ENCODE results near the gene EIF5AL1. TPM values are rescaled to one million over a fixed set of nuclear protein-coding genes. Genes with fewer than 3 reads are reported as not detected.

EIF5AL1 gene
- total and polyA plus RNA-seq, 10 of the 15 experiments (the other 5 are each of a cell fraction or from before 2014, with no cell fraction given) = 0.02 to 8.3 (median 0.45) TPM; not detected in 1

GRCh38 chr10:79495791-79496190, 16.5 kb upstream of the EIF5AL1 start:
- BruUV-seq (replicated peaks) = no TSS peak
- no peak for FAIRE-seq
- Histone ChIP-seq H3K79me2 (ENCODE audit: control insufficient read depth, insufficient read depth, low read length) (no peaks in the 10 kb centered on the region), H3K36me3 (ENCODE audit: control insufficient read depth in 2 of 2, insufficient read depth in 2 of 2, low read length in 1 of 2) (no peaks in the 10 kb centered on the region), H3K4me1 (ENCODE audit: control insufficient read depth, insufficient read depth, low read length) (peaks cover 3% of the 10 kb centered on the region), H2AFZ (ENCODE audit: control insufficient read depth, low read depth, low read length) (no peak overlapping the region), H3K9ac (ENCODE audit: control insufficient read depth, insufficient read depth, low read length) (no peak overlapping the region), H3K27me3 (replicated peaks in 1 of 2; ENCODE audit: control insufficient read depth in 2 of 2, insufficient read depth in 2 of 2, low read length in 1 of 2) (peaks cover 3 to 6% of the 10 kb centered on the region in 2 experiments; a peak in 3 of 4 replicates), H3K27ac (ENCODE audit: control insufficient read depth, insufficient read depth) (no peak overlapping the region), H4K20me1 (ENCODE audit: control insufficient read depth, insufficient read depth) (no peaks in the 10 kb centered on the region), H3K4me2 (ENCODE audit: control insufficient read depth, insufficient read depth) (no peak overlapping the region), H3K9me3 (replicated peaks; ENCODE audit: control insufficient read depth, insufficient read depth, low read length) (no peaks in the 10 kb centered on the region), H3K4me3 (no peak overlapping the region)
- ChIA-PET CTCF (interaction anchor here (0.6 to 2.0 kb wide), 2 partner anchors 8 to 10 kb away, joined by 3 to 6 read pairs; no protein-coding TSS in a partner anchor), SMC1A (ENCODE audit: uncharacterized antibody, unreplicated experiment) (interaction anchor here (0.6 to 1.4 kb wide), 2 partner anchors 121 to 635 kb away, joined by 3 to 4 read pairs; no protein-coding TSS in a partner anchor), RAD21 (ENCODE audit: unreplicated experiment) (no interaction called here), POLR2A (interaction anchor here (0.7 kb wide), 1 partner anchor 433 kb away, joined by 4 read pairs; no protein-coding TSS in a partner anchor)
- WGBS (ENCODE audit: insufficient coverage, insufficient replicate concordance, low lambda C conversion rate, missing lambda C conversion rate) = 11% methylated on average over 3 of the region's 6 CpGs
- TF ChIP-seq, protein P1, sequence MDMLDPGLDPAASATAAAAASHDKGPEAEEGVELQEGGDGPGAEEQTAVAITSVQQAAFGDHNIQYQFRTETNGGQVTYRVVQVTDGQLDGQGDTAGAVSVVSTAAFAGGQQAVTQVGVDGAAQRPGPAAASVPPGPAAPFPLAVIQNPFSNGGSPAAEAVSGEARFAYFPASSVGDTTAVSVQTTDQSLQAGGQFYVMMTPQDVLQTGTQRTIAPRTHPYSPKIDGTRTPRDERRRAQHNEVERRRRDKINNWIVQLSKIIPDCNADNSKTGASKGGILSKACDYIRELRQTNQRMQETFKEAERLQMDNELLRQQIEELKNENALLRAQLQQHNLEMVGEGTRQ (IDR thresholded peaks at IDR 0.05; ENCODE audit: borderline replicate concordance, low read depth, low read length) = no peak
- TF ChIP-seq BMI1 (IDR thresholded peaks at IDR 0.05; ENCODE audit: borderline replicate concordance) (no peak), ETV6 (conservative IDR thresholded peaks at IDR 0.05 in 1 of 2, IDR thresholded peaks at IDR 0.05 in 1 of 2; ENCODE audit: borderline replicate concordance in 1 of 2, low read depth in 1 of 2) (no peak), NR2C2 (IDR thresholded peaks at IDR 0.05; ENCODE audit: borderline replicate concordance, control insufficient read depth, insufficient read length, low read depth) (no peak), RFX5 (IDR thresholded peaks at IDR 0.05; ENCODE audit: low read depth, low read length) (no peak), ELK1 (IDR thresholded peaks at IDR 0.05; ENCODE audit: low read depth, low read length) (no peak), YBX1 (IDR thresholded peaks at IDR 0.05) (no peak), SMAD5 (IDR thresholded peaks at IDR 0.05; ENCODE audit: low read depth) (no peak), CBX3 (IDR thresholded peaks at IDR 0.05; ENCODE audit: borderline replicate concordance, low read depth) (no peak), ZNF384 (IDR thresholded peaks at IDR 0.05; ENCODE audit: borderline replicate concordance, low read depth, low read length) (no peak), SRF (IDR thresholded peaks at IDR 0.05; ENCODE audit: low read depth in 2 of 2, low read length in 2 of 2) (no peak), DPF2 (IDR thresholded peaks at IDR 0.05) (no peak)
- TF ChIP-seq, protein P2, sequence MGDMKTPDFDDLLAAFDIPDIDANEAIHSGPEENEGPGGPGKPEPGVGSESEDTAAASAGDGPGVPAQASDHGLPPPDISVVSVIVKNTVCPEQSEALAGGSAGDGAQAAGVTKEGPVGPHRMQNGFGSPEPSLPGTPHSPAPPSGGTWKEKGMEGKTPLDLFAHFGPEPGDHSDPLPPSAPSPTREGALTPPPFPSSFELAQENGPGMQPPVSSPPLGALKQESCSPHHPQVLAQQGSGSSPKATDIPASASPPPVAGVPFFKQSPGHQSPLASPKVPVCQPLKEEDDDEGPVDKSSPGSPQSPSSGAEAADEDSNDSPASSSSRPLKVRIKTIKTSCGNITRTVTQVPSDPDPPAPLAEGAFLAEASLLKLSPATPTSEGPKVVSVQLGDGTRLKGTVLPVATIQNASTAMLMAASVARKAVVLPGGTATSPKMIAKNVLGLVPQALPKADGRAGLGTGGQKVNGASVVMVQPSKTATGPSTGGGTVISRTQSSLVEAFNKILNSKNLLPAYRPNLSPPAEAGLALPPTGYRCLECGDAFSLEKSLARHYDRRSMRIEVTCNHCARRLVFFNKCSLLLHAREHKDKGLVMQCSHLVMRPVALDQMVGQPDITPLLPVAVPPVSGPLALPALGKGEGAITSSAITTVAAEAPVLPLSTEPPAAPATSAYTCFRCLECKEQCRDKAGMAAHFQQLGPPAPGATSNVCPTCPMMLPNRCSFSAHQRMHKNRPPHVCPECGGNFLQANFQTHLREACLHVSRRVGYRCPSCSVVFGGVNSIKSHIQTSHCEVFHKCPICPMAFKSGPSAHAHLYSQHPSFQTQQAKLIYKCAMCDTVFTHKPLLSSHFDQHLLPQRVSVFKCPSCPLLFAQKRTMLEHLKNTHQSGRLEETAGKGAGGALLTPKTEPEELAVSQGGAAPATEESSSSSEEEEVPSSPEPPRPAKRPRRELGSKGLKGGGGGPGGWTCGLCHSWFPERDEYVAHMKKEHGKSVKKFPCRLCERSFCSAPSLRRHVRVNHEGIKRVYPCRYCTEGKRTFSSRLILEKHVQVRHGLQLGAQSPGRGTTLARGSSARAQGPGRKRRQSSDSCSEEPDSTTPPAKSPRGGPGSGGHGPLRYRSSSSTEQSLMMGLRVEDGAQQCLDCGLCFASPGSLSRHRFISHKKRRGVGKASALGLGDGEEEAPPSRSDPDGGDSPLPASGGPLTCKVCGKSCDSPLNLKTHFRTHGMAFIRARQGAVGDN (IDR thresholded peaks at IDR 0.05) = no peak
- in situ Hi-C loops (cut with MboI) (no loop called here), intact Hi-C loops (cut with micrococcal nuclease; ENCODE audit: unreplicated experiment) (no loop called here)
- no peak for ATAC-seq
- no peak for DNase-seq (ENCODE audit: low read depth, low spot score)
